H9 (cell line): ENCODE results near the gene CPB1. TPM values are rescaled to one million over a fixed set of nuclear protein-coding genes. Genes with fewer than 3 reads are reported as not detected.

ENCODE experiments used
- DNase-seq: peaks from one replicate; pipeline ENCODE4 v3.0.0-alpha.2; 2017
- H2AFZ ChIP-seq: one replicate; pipeline ENCODE4 v1.6.1; 2013; ENCODE audit warnings: mild to moderate bottlenecking, low read length, control low read depth, moderate library complexity
- H2AK5ac ChIP-seq: 2 replicates; pipeline ENCODE4 v1.6.1; 2013; ENCODE audit warnings: low read length, control low read depth, mixed read lengths; ENCODE audit not compliant: insufficient read length
- H2BK120ac ChIP-seq: one replicate; pipeline ENCODE4 v1.6.1; 2013; ENCODE audit warnings: low read depth, mild to moderate bottlenecking, low read length, control low read depth, inconsistent platforms; ENCODE audit not compliant: poor library complexity, severe bottlenecking
- H2BK12ac ChIP-seq: 2 replicates; pipeline ENCODE4 v1.6.1; 2013; ENCODE audit warnings: low read length, control low read depth, mixed read lengths, low read depth; ENCODE audit not compliant: insufficient read length
- H2BK15ac ChIP-seq: 2 replicates; pipeline ENCODE4 v1.6.1; 2013; ENCODE audit warnings: low read depth, low read length, control low read depth
- H2BK20ac ChIP-seq: one replicate; pipeline ENCODE4 v1.6.1; 2013; ENCODE audit warnings: low read depth, mild to moderate bottlenecking, low read length, control low read depth, inconsistent platforms; ENCODE audit not compliant: poor library complexity, severe bottlenecking
- H2BK5ac ChIP-seq: 2 replicates; pipeline ENCODE4 v1.6.1; 2013; ENCODE audit warnings: low read length, control low read depth, mixed read lengths; ENCODE audit not compliant: insufficient read length
- H3K14ac ChIP-seq: 2 replicates; pipeline ENCODE4 v1.6.1; 2013; ENCODE audit warnings: low read length, control low read depth; ENCODE audit not compliant: insufficient read depth
- H3K18ac ChIP-seq: 2 replicates; pipeline ENCODE4 v1.6.1; 2013; ENCODE audit warnings: low read depth, mild to moderate bottlenecking, mixed read lengths, low read length, control low read depth; ENCODE audit not compliant: insufficient read length
- H3K23ac ChIP-seq: 2 replicates; pipeline ENCODE4 v1.6.1; 2013; ENCODE audit warnings: low read length, control low read depth, mixed read lengths, low read depth; ENCODE audit not compliant: insufficient read length
- H3K23me2 ChIP-seq: 2 replicates; pipeline ENCODE4 v1.6.1; 2013; ENCODE audit warnings: low read depth, mild to moderate bottlenecking, mixed read lengths, low read length, control low read depth; ENCODE audit not compliant: insufficient read length, poor library complexity, severe bottlenecking
- H3K27ac ChIP-seq: 2 replicates; pipeline ENCODE4 v1.5.1; 2013; ENCODE audit warnings: low read length, control low read depth, mixed read lengths, low read depth; ENCODE audit not compliant: insufficient read length
- H3K27me3 ChIP-seq: 2 replicates; pipeline ENCODE4 v1.6.1; 2013; ENCODE audit warnings: low read length, control low read depth, inconsistent platforms; ENCODE audit not compliant: insufficient read depth
- H3K4ac ChIP-seq: 2 replicates; pipeline ENCODE4 v1.6.1; 2013; ENCODE audit warnings: low read depth, mild to moderate bottlenecking, control low read depth, inconsistent platforms, low read length, moderate library complexity
- H3K4me1 ChIP-seq: 2 replicates; pipeline ENCODE4 v1.6.1; 2013; ENCODE audit warnings: low read length, control low read depth, inconsistent platforms; ENCODE audit not compliant: insufficient read depth
- H3K4me2 ChIP-seq: 2 replicates; pipeline ENCODE4 v1.6.1; 2013; ENCODE audit warnings: low read length, control low read depth, mixed read lengths; ENCODE audit not compliant: insufficient read length, insufficient read depth
- H3K56ac ChIP-seq: 2 replicates; pipeline ENCODE4 v1.6.1; 2013; ENCODE audit warnings: low read depth, mild to moderate bottlenecking, mixed read lengths, low read length, control low read depth; ENCODE audit not compliant: insufficient read length
- H3K79me1 ChIP-seq: 2 replicates; pipeline ENCODE4 v1.6.1; 2013; ENCODE audit warnings: low read depth, mild to moderate bottlenecking, moderate library complexity, low read length, control low read depth, inconsistent platforms; ENCODE audit not compliant: insufficient read depth, poor library complexity, severe bottlenecking
- H3K79me2 ChIP-seq: 2 replicates; pipeline ENCODE4 v1.6.1; 2013; ENCODE audit warnings: low read length, control low read depth, inconsistent platforms; ENCODE audit not compliant: insufficient read depth
- H3K9ac ChIP-seq: 2 replicates; pipeline ENCODE4 v1.6.1; 2013; ENCODE audit warnings: low read length, control low read depth, mixed read lengths; ENCODE audit not compliant: insufficient read length; ENCODE audit errors: extremely low read depth
- H3K9me3 ChIP-seq: one replicate; pipeline ENCODE4 v1.6.1; 2013; ENCODE audit warnings: low read depth, low read length, inconsistent platforms; ENCODE audit not compliant: control insufficient read depth
- H3T11ph ChIP-seq: one replicate; pipeline ENCODE4 v1.6.1; 2013; ENCODE audit warnings: mild to moderate bottlenecking, low read length, control low read depth, inconsistent platforms
- H4K20me1 ChIP-seq: one replicate; pipeline ENCODE4 v1.6.1; 2013; ENCODE audit not compliant: control insufficient read depth, insufficient read length, insufficient read depth
- H4K5ac ChIP-seq: 2 replicates; pipeline ENCODE4 v1.6.1; 2013; ENCODE audit warnings: low read depth, mild to moderate bottlenecking, mixed read lengths, low read length, control low read depth; ENCODE audit not compliant: insufficient read length
- H4K8ac ChIP-seq: replicated peaks from 2 replicates; pipeline ENCODE4 v1.6.1; 2013; ENCODE audit warnings: low read length, control low read depth, mixed read lengths, low read depth; ENCODE audit not compliant: insufficient read length
- H4K91ac ChIP-seq: 2 replicates; pipeline ENCODE4 v1.6.1; 2013; ENCODE audit warnings: low read depth, mild to moderate bottlenecking, moderate library complexity, mixed read lengths, low read length, control low read depth; ENCODE audit not compliant: insufficient read length
- H3K27ac Mint-ChIP-seq, 3 experiments: 2 replicates in 2 of 3; 3 replicates in 1 of 3; pipeline ENCODE4 v1.8.0; 2020 to 2021; ENCODE audit warnings: mixed read lengths in 3 of 3, mild to moderate bottlenecking in 1 of 3, moderate library complexity in 1 of 3
- H3K27me3 Mint-ChIP-seq: 2 replicates; pipeline ENCODE4 v1.8.0; 2021; ENCODE audit warnings: low read depth, mild to moderate bottlenecking, moderate library complexity, mixed read lengths
- H3K36me3 Mint-ChIP-seq, 3 experiments: 2 replicates in 2 of 3; 3 replicates in 1 of 3; pipeline ENCODE4 v1.8.0; 2020 to 2021; ENCODE audit warnings: low read depth in 3 of 3, mixed read lengths in 3 of 3; ENCODE audit not compliant: insufficient read depth in 1 of 3
- H3K4me1 Mint-ChIP-seq, 2 experiments: 2 replicates each; pipeline ENCODE4 v1.8.0; 2020; ENCODE audit warnings: mixed read lengths in 2 of 2
- H3K4me3 Mint-ChIP-seq, 2 experiments: 2 replicates in 1 of 2; 3 replicates in 1 of 2; pipeline ENCODE4 v1.8.0; 2020 to 2021; ENCODE audit warnings: mild to moderate bottlenecking in 2 of 2, mixed read lengths in 2 of 2, moderate library complexity in 1 of 2
- H3K9me3 Mint-ChIP-seq, 2 experiments: 2 replicates in 1 of 2; 3 replicates in 1 of 2; pipeline ENCODE4 v1.8.0; 2020; ENCODE audit warnings: mild to moderate bottlenecking in 2 of 2, mixed read lengths in 2 of 2, moderate library complexity in 1 of 2
- WGBS: extraction: QIAGEN DNeasy Blood & Tissue Kit; methylation state at CpG from one replicate; pipeline ENCODE4 v1.1.7; 2013; ENCODE audit warnings: missing lambda C conversion rate, low lambda C conversion rate, mixed read lengths; ENCODE audit not compliant: insufficient read length; ENCODE audit errors: extremely low coverage; 5-methylcytosine and 5-hydroxymethylcytosine counted together
- total RNA-seq: library from RNA; stranded (reverse); gene quantifications from 2 replicates; pipeline ENCODE4 v1.2.1, GENCODE V29; 2021
- TF ChIP-seq, protein P1 (sequence below): fragments of 200-600 bp; sonication (generic); conservative IDR thresholded peaks from 3 replicates; pipeline ENCODE4 v1.8.0; 2021; ENCODE audit warnings: antibody characterized with exemption, mild to moderate bottlenecking

Gene CPB1
- total RNA-seq, 1 experiment from 2014 or later: not detected

- H3K9me3 ChIP-seq: no peaks in the 10 kb centered on the region
- H3K79me2 ChIP-seq: no peaks in the 10 kb centered on the region
- H3K4me1 ChIP-seq: no peaks in the 10 kb centered on the region
- H3K14ac ChIP-seq: no peak overlapping the region
- Mint-ChIP-seq H3K36me3 (no peaks in the 10 kb centered on the region), H3K9me3 (no peaks in the 10 kb centered on the region), H3K27me3 (no peaks in the 10 kb centered on the region), H3K27ac (no peak overlapping the region), H3K4me1 (peaks cover 3% of the 10 kb centered on the region in 2 experiments), H3K4me3 (no peak overlapping the region)
- no peak overlapping the region for H2AFZ ChIP-seq
- H3K56ac ChIP-seq: no peak overlapping the region
- no peak overlapping the region for H3K4me2 ChIP-seq
- H3T11ph ChIP-seq: no peak overlapping the region
- TF ChIP-seq, protein P1, sequence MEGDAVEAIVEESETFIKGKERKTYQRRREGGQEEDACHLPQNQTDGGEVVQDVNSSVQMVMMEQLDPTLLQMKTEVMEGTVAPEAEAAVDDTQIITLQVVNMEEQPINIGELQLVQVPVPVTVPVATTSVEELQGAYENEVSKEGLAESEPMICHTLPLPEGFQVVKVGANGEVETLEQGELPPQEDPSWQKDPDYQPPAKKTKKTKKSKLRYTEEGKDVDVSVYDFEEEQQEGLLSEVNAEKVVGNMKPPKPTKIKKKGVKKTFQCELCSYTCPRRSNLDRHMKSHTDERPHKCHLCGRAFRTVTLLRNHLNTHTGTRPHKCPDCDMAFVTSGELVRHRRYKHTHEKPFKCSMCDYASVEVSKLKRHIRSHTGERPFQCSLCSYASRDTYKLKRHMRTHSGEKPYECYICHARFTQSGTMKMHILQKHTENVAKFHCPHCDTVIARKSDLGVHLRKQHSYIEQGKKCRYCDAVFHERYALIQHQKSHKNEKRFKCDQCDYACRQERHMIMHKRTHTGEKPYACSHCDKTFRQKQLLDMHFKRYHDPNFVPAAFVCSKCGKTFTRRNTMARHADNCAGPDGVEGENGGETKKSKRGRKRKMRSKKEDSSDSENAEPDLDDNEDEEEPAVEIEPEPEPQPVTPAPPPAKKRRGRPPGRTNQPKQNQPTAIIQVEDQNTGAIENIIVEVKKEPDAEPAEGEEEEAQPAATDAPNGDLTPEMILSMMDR: no peak
- H3K79me1 ChIP-seq: no peaks in the 10 kb centered on the region
- no peak overlapping the region for H4K91ac ChIP-seq
- H2BK120ac ChIP-seq: no peak overlapping the region
- no peak overlapping the region for H3K18ac ChIP-seq
- no peaks in the 10 kb centered on the region for H3K27me3 ChIP-seq
- no peak overlapping the region for H3K27ac ChIP-seq
- H3K23me2 ChIP-seq: no peaks in the 10 kb centered on the region
- no peak overlapping the region for H2BK5ac ChIP-seq
- no peak overlapping the region for H2BK15ac ChIP-seq
- no peak overlapping the region for H3K4ac ChIP-seq
- H4K20me1 ChIP-seq: no peaks in the 10 kb centered on the region
- no peak overlapping the region for H2BK20ac ChIP-seq
- WGBS: no CpG with 5 or more reads among the region's 4 CpGs
- H4K5ac ChIP-seq: no peak overlapping the region
- H2AK5ac ChIP-seq: no peak overlapping the region
- no peak overlapping the region for H4K8ac ChIP-seq
- DNase-seq: no peak
- no peak overlapping the region for H3K23ac ChIP-seq
- H3K9ac ChIP-seq: no peak overlapping the region
- H2BK12ac ChIP-seq: no peak overlapping the region
Measured at GRCh38 chr3:148857316-148857715, 29.7 kb downstream of the CPB1 start.
